ENCODE data around the gene VPS8. TPM values are rescaled to one million over a fixed set of nuclear protein-coding genes. Genes with fewer than 3 reads are reported as not detected.

Gene VPS8
- total and polyA plus RNA-seq, 2 of the 13 experiments (the other 11 are each of a cell fraction or from before 2014, with no cell fraction given): 14.2 to 35.1 TPM

- peak; percentile 99 for TF ChIP-seq POGK (CRISPR knock-in tag; conservative IDR thresholded peaks at IDR 0.05)
- TF ChIP-seq CHD2 (IDR thresholded peaks at IDR 0.05; ENCODE audit: low read depth, low read length): no peak
- TF ChIP-seq CBX5 (CRISPR knock-in tag; IDR thresholded peaks at IDR 0.05; ENCODE audit: borderline replicate concordance): 0 out of 2 replicates have a peak, but pooled peaks have one; percentile 24
- TF ChIP-seq THAP7 (CRISPR knock-in tag; IDR thresholded peaks at IDR 0.05): no peak
- no peak for TF ChIP-seq ETS1 (CRISPR knock-in tag; IDR thresholded peaks at IDR 0.05)
- TF ChIP-seq ZNF329 (CRISPR knock-in tag; IDR thresholded peaks at IDR 0.05; ENCODE audit: low read depth): no peak
- no peak for TF ChIP-seq ZSCAN21 (CRISPR knock-in tag; IDR thresholded peaks at IDR 0.05; ENCODE audit: borderline replicate concordance)
- TF ChIP-seq SOX6 (IDR thresholded peaks at IDR 0.05): no peak
- no peak for TF ChIP-seq SOX6 (CRISPR knock-in tag; IDR thresholded peaks at IDR 0.05)
- no peak for TF ChIP-seq SSRP1 (CRISPR knock-in tag; IDR thresholded peaks at IDR 0.05)
Observed at GRCh38 chr3:185067173-185067572, 255.2 kb downstream of the VPS8 start (continued).

All from HepG2 (cell line).